Transverse colon (tissue), 4 donors: Measurements from ENCODE around the gene ITIH4. TPM values are rescaled to one million over a fixed set of nuclear protein-coding genes. Genes with fewer than 3 reads are reported as not detected.

Source experiments
- DNase-seq: peaks from one replicate; pipeline ENCODE4 v3.0.0-alpha.2; 2019
- H3K27ac ChIP-seq, 4 donors: fragments of 200-600 bp; sonication (generic); 2 replicates each; pipeline ENCODE4 v1.5.1; 2016 to 2018; ENCODE audit warnings: inconsistent platforms in 4 of 4
- H3K27me3 ChIP-seq: fragments of 200-600 bp; sonication (generic); 2 replicates; pipeline ENCODE4 v1.5.1; 2017; ENCODE audit warnings: inconsistent platforms
- H3K36me3 ChIP-seq, 4 donors: fragments of 200-600 bp; sonication (generic); 2 replicates each; pipeline ENCODE4 v1.5.1; 2017 to 2019; ENCODE audit warnings: inconsistent platforms in 4 of 4
- H3K4me1 ChIP-seq, 4 donors: fragments of 200-600 bp; sonication (generic); 2 replicates each; pipeline ENCODE4 v1.5.1; 2017 to 2020; ENCODE audit warnings: inconsistent platforms in 4 of 4
- H3K4me3 ChIP-seq, 4 donors: fragments of 200-600 bp; sonication (generic); 1 replicate in 1 of 4; 2 replicates in 3 of 4; pipeline versions ENCODE4 v1.5.1 to v1.6.1; 2017 to 2019; ENCODE audit warnings: inconsistent platforms in 4 of 4
- H3K9me3 ChIP-seq, 2 donors: fragments of 200-600 bp; sonication (generic); 2 replicates each; pipeline ENCODE4 v1.5.1; 2017 to 2019; ENCODE audit warnings: inconsistent platforms in 2 of 2
- EP300 ChIP-seq: sonication (generic); formaldehyde crosslinking; IDR thresholded peaks from one replicate; pipeline ENCODE4 v1.6.1; 2017; ENCODE audit warnings: antibody characterized with exemption, low read depth
- POLR2A ChIP-seq: fragments of 450-650 bp; IDR thresholded peaks from one replicate; pipeline ENCODE4 v1.6.1; 2016; ENCODE audit warnings: antibody characterized with exemption, mild to moderate bottlenecking, moderate library complexity
- POLR2AphosphoS5 ChIP-seq, 3 donors: sonication (generic); formaldehyde crosslinking; IDR thresholded peaks; one replicate each; pipeline ENCODE4 v1.6.1; 2016; ENCODE audit warnings: antibody characterized with exemption in 3 of 3
- WGBS, 2 donors: methylation state at CpG; one replicate each; pipeline ENCODE4 v1.1.5; 2018; ENCODE audit warnings: low coverage in 1 of 2; 5-methylcytosine and 5-hydroxymethylcytosine counted together
- in situ Hi-C, 4 donors: fragments of 200-750 bp; cut with MboI; loops; one replicate each; pipeline versions ENCODE4 v1.15.0 to v1.15.1; 2017; ENCODE audit warnings: low sequenced_read_pairs in 3 of 4, low pct_ligation_motif_present in 1 of 4, low pct_unique_long_range_greater_than_20kb in 1 of 4
- intact Hi-C: fragments of 100-400 bp; cut with DNase I; formaldehyde crosslinking; loops from one replicate; pipeline ENCODE4 v1.15.1; 2023; ENCODE audit warnings: low total_unique reads
- total RNA-seq, 4 donors: library from RNA; depleted of rRNA; stranded (reverse); fragments of >200 nt; gene quantifications; one replicate each; pipeline ENCODE4 v1.1.0, GENCODE V29; 2016
- TF ChIP-seq, protein P1 (sequence below), 5 experiments: fragments of 200-600 bp in 3 of 5; fragments of 450-650 bp in 2 of 5; sonication (generic) in 3 of 5; IDR thresholded peaks; 1 replicate in 2 of 5; 2 replicates in 3 of 5; pipeline ENCODE4 v1.5.1; 2016 to 2017; ENCODE audit warnings: antibody characterized with exemption in 5 of 5, inconsistent platforms in 3 of 5, mild to moderate bottlenecking in 2 of 5, moderate library complexity in 1 of 5

ITIH4 gene
- total RNA-seq, 4 donors from 2014 or later, result 0.60 to 9.5 (median 4.9) TPM

DNA sequence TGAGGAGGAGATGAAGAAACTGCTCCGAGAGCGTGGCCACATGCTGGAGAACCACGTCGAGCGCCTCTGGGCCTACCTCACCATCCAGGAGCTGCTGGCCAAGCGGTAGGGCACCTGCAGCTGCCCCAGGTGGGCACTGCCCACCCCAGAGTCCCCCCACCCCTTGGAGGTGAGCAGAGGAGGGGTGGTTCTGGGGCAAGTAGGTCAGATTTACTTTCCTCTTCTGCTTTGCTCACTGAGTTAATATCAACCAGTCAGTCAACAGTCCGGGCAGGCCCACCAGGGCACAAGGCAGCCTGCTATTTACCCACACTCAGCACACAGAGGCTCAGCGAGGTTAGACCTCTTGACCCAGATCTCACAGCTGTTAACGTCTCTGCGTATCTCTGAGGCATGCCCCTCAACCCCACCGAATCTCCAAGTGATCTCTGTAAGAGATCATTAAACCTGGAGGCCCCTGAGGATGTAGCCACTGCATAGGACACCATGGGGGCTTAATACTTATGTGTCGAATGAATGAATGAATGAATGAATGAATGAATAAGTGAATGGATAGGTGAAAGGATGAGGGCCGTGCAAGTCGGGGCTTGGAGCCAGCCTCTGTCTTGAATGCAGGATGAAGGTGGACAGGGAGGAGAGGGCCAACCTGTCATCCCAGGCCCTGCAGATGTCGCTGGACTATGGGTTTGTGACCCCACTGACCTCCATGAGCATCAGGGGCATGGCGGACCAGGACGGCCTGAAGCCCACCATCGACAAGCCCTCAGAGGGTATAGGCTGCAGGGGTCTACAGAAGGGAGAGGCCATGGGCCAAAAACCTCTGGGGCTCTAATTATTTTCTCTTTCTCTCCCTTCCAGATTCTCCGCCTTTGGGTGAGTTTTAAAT, 43.9 kb downstream of the ITIH4 start:
- no peaks in the 10 kb centered on the region for H3K4me1 ChIP-seq
- no peaks in the 10 kb centered on the region for H3K27me3 ChIP-seq
- no peak overlapping the region for H3K4me3 ChIP-seq
- H3K27ac ChIP-seq, result no peak overlapping the region
- no peak for DNase-seq
- 86% methylated on average over 19 of the region's 19 CpGs; no CpG with 5 or more reads in 1 of the 2 donors for WGBS, 2 donors
- in situ Hi-C loops (no loop called here), intact Hi-C loops (no loop called here)
- H3K9me3 ChIP-seq, result no peaks in the 10 kb centered on the region
- TF ChIP-seq POLR2A (no peak), POLR2AphosphoS5 (IDR thresholded peaks at IDR 0.05) (no peak), EP300 (no peak)
- TF ChIP-seq, protein P1, sequence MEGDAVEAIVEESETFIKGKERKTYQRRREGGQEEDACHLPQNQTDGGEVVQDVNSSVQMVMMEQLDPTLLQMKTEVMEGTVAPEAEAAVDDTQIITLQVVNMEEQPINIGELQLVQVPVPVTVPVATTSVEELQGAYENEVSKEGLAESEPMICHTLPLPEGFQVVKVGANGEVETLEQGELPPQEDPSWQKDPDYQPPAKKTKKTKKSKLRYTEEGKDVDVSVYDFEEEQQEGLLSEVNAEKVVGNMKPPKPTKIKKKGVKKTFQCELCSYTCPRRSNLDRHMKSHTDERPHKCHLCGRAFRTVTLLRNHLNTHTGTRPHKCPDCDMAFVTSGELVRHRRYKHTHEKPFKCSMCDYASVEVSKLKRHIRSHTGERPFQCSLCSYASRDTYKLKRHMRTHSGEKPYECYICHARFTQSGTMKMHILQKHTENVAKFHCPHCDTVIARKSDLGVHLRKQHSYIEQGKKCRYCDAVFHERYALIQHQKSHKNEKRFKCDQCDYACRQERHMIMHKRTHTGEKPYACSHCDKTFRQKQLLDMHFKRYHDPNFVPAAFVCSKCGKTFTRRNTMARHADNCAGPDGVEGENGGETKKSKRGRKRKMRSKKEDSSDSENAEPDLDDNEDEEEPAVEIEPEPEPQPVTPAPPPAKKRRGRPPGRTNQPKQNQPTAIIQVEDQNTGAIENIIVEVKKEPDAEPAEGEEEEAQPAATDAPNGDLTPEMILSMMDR (IDR thresholded peaks at IDR 0.05), result no peak
- no peaks in the 10 kb centered on the region for H3K36me3 ChIP-seq

DNA sequence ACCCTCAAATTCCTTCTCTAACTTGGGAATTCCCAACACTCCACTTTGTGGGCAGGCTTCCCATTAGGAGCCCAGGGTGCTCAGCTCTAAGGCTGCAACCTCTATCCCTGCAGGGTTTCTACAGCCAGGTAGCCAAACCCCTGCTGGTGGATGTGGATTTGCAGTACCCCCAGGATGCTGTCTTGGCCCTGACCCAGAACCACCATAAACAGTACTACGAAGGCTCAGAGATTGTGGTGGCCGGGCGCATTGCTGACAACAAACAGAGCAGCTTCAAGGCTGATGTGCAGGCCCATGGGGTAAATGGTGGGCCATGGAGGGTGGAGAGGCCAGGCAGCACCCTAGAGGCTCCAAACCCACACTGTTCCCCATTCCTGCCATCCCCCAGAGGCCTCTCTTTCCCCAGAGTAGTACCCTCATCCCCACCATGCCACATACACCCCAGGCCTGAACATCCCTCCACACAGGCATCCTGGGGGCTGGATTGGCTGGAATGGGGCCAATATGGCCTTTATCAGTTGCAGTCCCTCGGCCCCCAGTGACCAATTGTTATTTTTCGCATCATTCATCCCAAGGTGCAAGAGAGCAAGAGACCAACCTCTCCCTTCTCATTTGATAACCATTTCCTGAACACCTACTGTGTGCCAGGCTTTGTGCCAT, 45.4 kb downstream of the ITIH4 start:
- H3K9me3 ChIP-seq, result no peaks in the 10 kb centered on the region
- no peak overlapping the region for H3K27ac ChIP-seq
- H3K36me3 ChIP-seq, result no peaks in the 10 kb centered on the region
- H3K27me3 ChIP-seq, result no peaks in the 10 kb centered on the region
- WGBS, 2 donors, result 82 to 92% methylated on average over 2 to 5 of the region's 5 CpGs
- no peak overlapping the region for H3K4me3 ChIP-seq
- TF ChIP-seq EP300 (no peak), POLR2A (no peak), POLR2AphosphoS5 (IDR thresholded peaks at IDR 0.05) (no peak)
- TF ChIP-seq, protein P1 (IDR thresholded peaks at IDR 0.05), result no peak
- no peaks in the 10 kb centered on the region for H3K4me1 ChIP-seq
- in situ Hi-C loops (no loop called here), intact Hi-C loops (no loop called here)
- DNase-seq, result no peak

DNA sequence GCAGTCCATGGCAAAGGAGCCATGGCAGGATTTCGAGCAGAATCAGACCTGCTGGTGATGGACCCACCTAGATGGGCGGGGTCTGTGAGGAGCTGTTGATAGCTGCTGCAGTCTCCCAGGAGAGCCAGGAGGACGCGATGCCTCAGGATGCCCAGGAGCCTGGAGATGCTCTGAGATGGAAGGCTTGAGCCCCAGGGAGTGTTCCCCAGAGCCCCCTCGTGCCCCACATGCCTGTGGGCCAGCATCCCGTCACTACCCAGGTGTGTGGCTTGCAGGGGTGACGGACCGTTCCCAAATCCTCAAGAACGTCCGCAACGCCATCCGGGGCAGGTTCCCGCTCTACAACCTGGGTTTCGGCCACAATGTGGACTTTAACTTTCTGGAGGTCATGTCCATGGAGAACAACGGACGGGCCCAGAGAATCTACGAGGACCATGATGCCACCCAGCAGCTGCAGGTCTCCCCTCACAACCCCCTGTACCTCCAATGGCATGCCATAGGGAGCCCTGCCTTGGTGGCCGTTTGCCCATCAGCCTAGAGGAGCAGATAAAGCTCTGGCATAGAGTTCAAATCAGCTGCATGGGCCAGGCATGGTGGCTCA, 46.4 kb downstream of the ITIH4 start:
- Histone ChIP-seq H3K36me3 (no peaks in the 10 kb centered on the region), H3K4me1 (no peaks in the 10 kb centered on the region), H3K27me3 (no peaks in the 10 kb centered on the region), H3K4me3 (no peak overlapping the region), H3K27ac (no peak overlapping the region), H3K9me3 (no peaks in the 10 kb centered on the region)
- no peak for DNase-seq
- 83% methylated on average over 1 to 18 of the region's 18 CpGs for WGBS, 2 donors
- TF ChIP-seq EP300 (no peak), POLR2AphosphoS5 (IDR thresholded peaks at IDR 0.05) (no peak), POLR2A (no peak)
- TF ChIP-seq, protein P1 (IDR thresholded peaks at IDR 0.05), result no peak
- intact Hi-C loops (no loop called here), in situ Hi-C loops (no loop called here)

DNA sequence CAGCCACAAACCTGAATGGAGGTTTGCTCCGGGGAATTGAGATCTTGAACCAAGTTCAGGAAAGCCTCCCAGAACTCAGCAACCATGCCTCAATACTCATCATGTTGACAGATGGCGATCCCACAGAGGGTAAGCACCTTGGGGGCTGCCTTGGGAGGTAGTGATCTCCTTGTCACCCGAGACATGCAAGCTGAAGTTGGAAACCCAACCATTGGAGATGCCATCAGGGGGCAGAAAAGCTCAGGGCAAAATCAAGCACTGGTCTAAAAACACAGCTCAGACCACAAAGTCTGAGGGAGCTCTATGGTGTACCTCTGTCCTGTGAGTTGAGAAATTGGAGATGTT, 47.3 kb downstream of the ITIH4 start:
- intact Hi-C loops (no loop called here), in situ Hi-C loops (no loop called here)
- peak; percentile 4 for DNase-seq

More for the DNA sequence above, 47.3 kb downstream of the ITIH4 start:
- Histone ChIP-seq H3K27ac (no peak overlapping the region), H3K4me3 (no peak overlapping the region), H3K36me3 (no peaks in the 10 kb centered on the region), H3K4me1 (no peaks in the 10 kb centered on the region), H3K27me3 (no peaks in the 10 kb centered on the region), H3K9me3 (no peaks in the 10 kb centered on the region)
- TF ChIP-seq, protein P1 (IDR thresholded peaks at IDR 0.05), result no peak
- TF ChIP-seq EP300 (no peak), POLR2AphosphoS5 (IDR thresholded peaks at IDR 0.05) (no peak), POLR2A (no peak)
- WGBS, 2 donors, result 69% methylated on average over 3 of the region's 3 CpGs; no CpG with 5 or more reads in 1 of the 2 donors
